Measurements from ENCODE around the gene PHLDB2.

GRCh38 chr3:111952086-111952485, 93.0 kb downstream of the PHLDB2 start:
- TF ChIP-seq POLR2AphosphoS2 (IDR thresholded peaks at IDR 0.05; ENCODE audit: low read depth, low read length) (no peak), POLR2A (IDR thresholded peaks at IDR 0.05; ENCODE audit: low read depth, low read length) (no peak), SUPT20H (IDR thresholded peaks at IDR 0.05; ENCODE audit: borderline replicate concordance, control insufficient read depth, low read depth, low read length) (no peak), E2F8 (IDR thresholded peaks at IDR 0.05; ENCODE audit: low read depth, partially characterized antibody) (no peak), SMARCA5 (IDR thresholded peaks at IDR 0.05) (no peak)
- TF ChIP-seq, protein P1, sequence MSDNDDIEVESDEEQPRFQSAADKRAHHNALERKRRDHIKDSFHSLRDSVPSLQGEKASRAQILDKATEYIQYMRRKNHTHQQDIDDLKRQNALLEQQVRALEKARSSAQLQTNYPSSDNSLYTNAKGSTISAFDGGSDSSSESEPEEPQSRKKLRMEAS (IDR thresholded peaks at IDR 0.05; ENCODE audit: low read depth, low read length), result no peak
- TF ChIP-seq, protein P2, sequence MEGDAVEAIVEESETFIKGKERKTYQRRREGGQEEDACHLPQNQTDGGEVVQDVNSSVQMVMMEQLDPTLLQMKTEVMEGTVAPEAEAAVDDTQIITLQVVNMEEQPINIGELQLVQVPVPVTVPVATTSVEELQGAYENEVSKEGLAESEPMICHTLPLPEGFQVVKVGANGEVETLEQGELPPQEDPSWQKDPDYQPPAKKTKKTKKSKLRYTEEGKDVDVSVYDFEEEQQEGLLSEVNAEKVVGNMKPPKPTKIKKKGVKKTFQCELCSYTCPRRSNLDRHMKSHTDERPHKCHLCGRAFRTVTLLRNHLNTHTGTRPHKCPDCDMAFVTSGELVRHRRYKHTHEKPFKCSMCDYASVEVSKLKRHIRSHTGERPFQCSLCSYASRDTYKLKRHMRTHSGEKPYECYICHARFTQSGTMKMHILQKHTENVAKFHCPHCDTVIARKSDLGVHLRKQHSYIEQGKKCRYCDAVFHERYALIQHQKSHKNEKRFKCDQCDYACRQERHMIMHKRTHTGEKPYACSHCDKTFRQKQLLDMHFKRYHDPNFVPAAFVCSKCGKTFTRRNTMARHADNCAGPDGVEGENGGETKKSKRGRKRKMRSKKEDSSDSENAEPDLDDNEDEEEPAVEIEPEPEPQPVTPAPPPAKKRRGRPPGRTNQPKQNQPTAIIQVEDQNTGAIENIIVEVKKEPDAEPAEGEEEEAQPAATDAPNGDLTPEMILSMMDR (IDR thresholded peaks at IDR 0.05 in 2 of 3, conservative IDR thresholded peaks at IDR 0.05 in 1 of 3; ENCODE audit: control insufficient read depth in 2 of 3, extremely low read depth in 1 of 3, insufficient read depth in 1 of 3, low read depth in 3 of 3, low read length in 3 of 3), result no peak
- TF ChIP-seq, protein P3, sequence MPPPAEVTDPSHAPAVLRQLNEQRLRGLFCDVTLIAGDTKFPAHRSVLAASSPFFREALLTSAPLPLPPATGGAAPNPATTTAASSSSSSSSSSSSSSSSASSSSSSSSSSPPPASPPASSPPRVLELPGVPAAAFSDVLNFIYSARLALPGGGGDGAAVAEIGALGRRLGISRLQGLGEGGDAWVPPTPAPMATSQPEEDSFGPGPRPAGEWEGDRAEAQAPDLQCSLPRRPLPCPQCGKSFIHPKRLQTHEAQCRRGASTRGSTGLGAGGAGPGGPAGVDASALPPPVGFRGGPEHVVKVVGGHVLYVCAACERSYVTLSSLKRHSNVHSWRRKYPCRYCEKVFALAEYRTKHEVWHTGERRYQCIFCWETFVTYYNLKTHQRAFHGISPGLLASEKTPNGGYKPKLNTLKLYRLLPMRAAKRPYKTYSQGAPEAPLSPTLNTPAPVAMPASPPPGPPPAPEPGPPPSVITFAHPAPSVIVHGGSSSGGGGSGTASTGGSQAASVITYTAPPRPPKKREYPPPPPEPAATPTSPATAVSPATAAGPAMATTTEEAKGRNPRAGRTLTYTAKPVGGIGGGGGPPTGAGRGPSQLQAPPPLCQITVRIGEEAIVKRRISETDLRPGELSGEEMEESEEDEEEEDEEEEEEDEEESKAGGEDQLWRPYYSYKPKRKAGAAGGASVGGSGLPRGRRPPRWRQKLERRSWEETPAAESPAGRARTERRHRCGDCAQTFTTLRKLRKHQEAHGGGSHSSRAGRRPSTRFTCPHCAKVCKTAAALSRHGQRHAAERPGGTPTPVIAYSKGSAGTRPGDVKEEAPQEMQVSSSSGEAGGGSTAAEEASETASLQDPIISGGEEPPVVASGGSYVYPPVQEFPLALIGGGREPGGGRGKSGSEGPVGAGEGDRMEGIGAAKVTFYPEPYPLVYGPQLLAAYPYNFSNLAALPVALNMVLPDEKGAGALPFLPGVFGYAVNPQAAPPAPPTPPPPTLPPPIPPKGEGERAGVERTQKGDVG (CRISPR knock-in tag; IDR thresholded peaks at IDR 0.05), result no peak
